AG08396 (cell line): Measurements from ENCODE around the gene SMIM3.
"Not testable (repeated sequence)": the region's sequence is repeated elsewhere in the genome, so short reads cannot be mapped to it uniquely, and the experiment has no call there.

Source experiments
- DNase-seq: peaks from one replicate; pipeline ENCODE4 v3.0.0; 2012; ENCODE audit warnings: low spot score, mixed read lengths

Gene SMIM3

GRCh38 chr5:150778517-150779396, at the start of gene SMIM3:
Gene SMIM3, plus strand, starts transcription at chr5:150778757. Its CDS starts 16,684 bp downstream, at chr5:150795441.
- peak; percentile 84 for DNase-seq

GRCh38 chr5:150729859-150730258, 48.7 kb upstream of the SMIM3 start:
- no peak for DNase-seq

- DNase-seq = no peak
Observed at GRCh38 chr5:150731669-150732242, 46.8 kb upstream of the SMIM3 start.

DNA sequence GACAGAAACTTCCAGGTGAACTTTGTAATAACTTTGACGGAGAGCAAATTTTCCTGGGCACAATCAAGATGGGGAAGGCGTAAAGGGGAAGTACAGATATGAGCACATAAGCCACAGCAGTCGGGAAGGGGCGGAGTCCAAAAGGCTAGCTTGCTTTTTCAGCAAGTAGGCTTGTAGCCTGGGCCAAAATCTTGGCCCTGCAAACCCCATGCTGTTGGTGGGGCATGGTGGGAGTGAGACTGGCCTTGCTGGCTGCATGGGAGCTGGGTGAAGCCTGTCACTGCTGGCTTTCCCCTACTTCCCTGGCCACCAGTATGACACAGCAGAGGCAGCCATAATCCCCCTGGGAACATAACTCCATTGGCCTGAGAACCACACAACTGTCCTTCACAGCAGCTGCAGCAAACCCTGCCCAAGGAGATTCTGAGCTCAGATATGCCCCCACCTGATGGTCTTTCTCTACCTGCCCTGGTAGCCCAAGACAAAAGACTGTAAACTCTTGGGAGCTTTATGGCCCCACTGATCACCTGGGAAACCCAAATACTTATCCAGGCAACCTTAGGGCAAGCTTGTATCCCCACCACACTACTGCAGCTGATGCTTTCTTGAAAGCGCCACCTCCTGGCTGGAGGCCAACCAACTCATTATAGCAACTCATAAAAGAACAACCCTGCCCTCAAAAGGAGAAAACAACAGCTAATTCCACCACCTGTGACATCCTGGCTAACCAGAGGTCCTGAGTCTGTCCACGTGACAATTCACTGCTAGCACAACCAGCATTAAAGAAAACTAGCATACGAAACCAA, 43.8 kb upstream of the SMIM3 start:
- no peak for DNase-seq

GRCh38 chr5:150738862-150739261, 39.7 kb upstream of the SMIM3 start:
- DNase-seq = no peak

- DNase-seq = no peak
Observed at GRCh38 chr5:150740992-150741391, 37.6 kb upstream of the SMIM3 start.

DNA sequence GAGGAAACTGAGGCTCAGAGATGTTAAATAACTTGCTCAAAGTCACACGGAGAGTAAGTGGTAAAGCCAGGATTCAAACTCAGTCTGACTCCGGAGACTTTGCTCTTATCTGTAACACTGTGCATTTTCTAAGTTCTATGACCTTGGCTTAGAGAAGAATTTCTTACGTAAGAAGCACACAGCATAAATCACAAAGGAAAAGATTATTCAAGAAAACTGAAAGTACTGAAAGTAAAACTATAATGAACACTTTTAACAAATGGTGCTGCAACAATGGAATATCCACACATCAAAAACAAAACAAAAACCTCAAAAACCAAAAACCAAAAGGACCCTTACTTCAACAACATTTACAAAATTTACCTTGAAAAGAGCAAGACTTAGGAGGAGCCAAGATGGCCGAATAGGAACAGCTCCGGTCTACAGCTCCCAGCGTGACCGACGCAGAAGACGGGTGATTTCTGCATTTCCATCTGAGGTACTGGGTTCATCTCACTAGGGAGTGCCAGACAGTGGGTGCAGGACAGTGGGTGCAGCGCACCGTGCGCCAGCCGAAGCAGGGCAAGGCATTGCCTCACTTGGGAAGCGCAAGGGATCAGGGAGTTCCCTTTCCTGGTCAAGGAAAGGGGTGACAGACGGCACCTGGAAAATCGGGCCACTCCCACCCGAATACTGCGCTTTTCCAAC, 36.0 kb upstream of the SMIM3 start:
- not testable (repeated sequence) for DNase-seq

- not testable (repeated sequence) for DNase-seq
Observed at GRCh38 chr5:150743142-150743488, 35.4 kb upstream of the SMIM3 start.

- DNase-seq = no peak
Observed at GRCh38 chr5:150750469-150750868, 28.1 kb upstream of the SMIM3 start.

GRCh38 chr5:150751096-150751891, 27.3 kb upstream of the SMIM3 start:
- DNase-seq = no peak

DNA sequence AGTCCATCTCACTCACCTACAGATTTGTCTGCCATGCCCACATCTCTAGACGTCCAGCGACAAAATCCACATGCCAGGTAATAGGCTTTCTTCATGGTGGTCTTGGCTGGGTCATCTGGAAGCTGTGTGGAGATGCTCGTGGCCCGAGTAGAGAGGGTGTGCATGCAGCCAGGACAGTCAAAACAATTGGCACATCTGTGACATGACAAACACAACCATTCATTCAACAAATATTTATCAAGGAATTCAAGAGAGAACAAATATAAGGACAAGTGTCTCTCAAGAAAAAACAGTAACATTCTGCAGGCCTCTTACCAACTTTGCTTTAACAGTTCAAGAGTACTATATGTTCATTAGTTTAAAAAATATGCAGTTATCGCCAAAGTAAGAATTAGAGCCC, 25.1 kb upstream of the SMIM3 start:
- DNase-seq = no peak

- no peak for DNase-seq
Observed at GRCh38 chr5:150753863-150754262, 24.7 kb upstream of the SMIM3 start.

- DNase-seq = no peak
Observed at GRCh38 chr5:150757087-150757649, 21.4 kb upstream of the SMIM3 start.

- DNase-seq = no peak
Observed at GRCh38 chr5:150758203-150758530, 20.4 kb upstream of the SMIM3 start.

DNA sequence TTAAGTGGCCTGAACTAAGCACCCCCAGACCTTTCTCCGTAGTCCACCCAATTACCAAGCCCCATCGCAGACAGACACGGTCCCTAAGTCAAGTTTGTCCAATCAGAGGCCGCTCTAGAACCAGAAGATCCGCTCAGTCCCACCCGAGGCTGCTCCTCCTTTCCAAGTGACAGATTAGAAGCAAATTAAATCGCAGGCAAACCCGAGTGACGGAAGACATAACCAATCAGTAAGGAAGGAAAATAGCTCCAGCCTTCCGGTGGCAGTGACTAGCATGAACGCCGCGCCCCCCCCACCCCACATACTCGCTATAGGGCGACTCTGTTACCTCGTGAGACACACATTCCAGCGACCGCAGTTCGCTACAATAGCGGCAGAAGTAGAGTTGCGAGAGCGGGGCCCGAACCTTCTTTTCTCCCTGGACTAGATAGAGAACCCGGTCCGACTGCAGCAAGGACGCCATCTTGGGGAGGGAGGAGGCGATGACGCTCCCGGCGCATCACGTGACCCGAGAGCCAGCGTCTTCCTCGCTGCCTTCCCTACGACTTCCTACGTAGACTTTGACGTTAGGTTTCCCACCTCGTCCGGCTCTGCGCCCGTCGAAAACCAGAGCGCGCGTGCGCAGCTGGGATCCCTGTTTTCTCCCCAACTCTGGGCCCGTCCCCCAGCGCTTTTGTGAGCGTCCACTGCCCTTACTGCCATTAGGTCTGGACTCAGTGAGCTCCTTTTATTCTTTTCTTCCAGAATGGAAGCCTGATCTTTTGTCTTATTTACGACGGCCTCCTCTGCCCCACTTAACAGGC, 19.8 kb upstream of the SMIM3 start, which contains the start of gene DCTN4:
TSS of gene DCTN4 (minus strand) at position 487 of the 803 bp plus-strand sequence. CDS start at position 463, 24 bp downstream.
- peak; percentile 92 for DNase-seq

DNA sequence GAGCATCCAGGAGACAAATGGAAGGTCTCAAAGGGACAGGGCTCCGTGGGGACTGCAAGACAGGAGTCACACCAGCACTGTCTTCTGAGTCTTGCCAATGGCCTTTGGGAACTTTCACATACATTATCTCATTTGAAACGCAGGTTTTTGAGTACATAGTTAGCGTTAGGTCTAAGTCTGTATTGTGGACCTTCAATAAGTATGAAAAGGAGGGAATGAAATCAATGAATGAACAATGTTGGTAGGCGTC, 19.3 kb upstream of the SMIM3 start:
- DNase-seq = no peak

DNA sequence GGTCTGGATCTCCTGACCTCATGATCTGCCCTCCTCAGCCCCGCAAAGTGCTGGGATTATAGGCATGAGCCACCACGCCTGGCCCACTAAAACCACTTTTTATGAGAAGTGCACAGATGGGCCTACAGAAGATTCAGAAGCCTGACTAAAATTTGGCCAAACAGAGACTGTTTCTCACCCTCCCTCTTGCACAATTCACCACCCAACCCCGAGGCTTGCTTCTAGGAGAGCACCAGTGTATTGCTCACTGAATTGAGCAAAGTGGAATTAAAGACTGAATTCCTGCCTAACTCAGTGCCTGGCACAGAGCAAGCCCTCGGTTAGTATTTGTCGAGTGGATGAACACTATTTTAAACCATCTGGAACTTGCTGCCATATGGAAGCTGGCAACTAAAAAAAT, 16.3 kb upstream of the SMIM3 start:
- no peak for DNase-seq

GRCh38 chr5:150763023-150763769, 15.4 kb upstream of the SMIM3 start:
- DNase-seq = no peak

DNA sequence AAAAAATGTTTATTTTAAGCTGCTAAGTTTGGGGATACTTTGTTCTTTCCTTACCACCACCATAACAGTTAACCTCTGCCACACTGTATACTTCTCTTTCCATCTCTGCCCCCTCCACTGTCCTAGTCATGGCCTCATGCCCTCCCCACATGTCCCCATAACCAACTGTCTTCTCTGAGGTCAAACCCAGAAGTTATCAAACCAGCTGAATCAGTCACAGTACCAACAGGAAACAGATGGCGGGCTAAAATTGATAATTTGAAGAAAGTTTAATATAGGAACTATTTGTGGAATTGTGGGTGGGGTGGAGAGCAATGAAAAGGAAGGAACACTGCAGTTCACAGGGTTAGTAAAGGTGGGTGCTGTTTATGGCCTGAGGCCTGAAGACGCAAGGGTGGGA, 14.0 kb upstream of the SMIM3 start:
- DNase-seq = no peak
